SK-N-SH treated with all-trans-retinoic acid at 6 μM for 48 hours (cell line): Measurements from ENCODE around the gene DHX57.

ENCODE experiments used
- ATAC-seq: fragments of 200-7000 bp; cut with Tn5 transposase; 3 replicates; pipeline ENCODE4 v1.9.1; 2020; ENCODE audit warnings: mild to moderate bottlenecking, moderate library complexity
- ARNTL ChIP-seq: fragments of 450-650 bp; formaldehyde crosslinking; IDR thresholded peaks from 2 replicates; pipeline ENCODE4 v1.5.0; 2020; ENCODE audit warnings: low read depth, mild to moderate bottlenecking, moderate library complexity, borderline replicate concordance
- BACH2 ChIP-seq: fragments of 250-450 bp; sonication (Bioruptor Pico); IDR thresholded peaks from 2 replicates; pipeline ENCODE4 v1.9.0; 2021; ENCODE audit warnings: mild to moderate bottlenecking, borderline replicate concordance
- CSDC2 ChIP-seq: fragments of 250-450 bp; sonication (Bioruptor Pico); IDR thresholded peaks from 2 replicates; pipeline ENCODE4 v1.5.0; 2020; ENCODE audit warnings: mild to moderate bottlenecking, moderate library complexity
- ESRRG ChIP-seq: fragments of 250-450 bp; sonication (Bioruptor Pico); IDR thresholded peaks from 2 replicates; pipeline ENCODE4 v1.6.1; 2021; ENCODE audit warnings: mild to moderate bottlenecking
- GLIS3 ChIP-seq: fragments of 250-450 bp; sonication (Bioruptor Pico); IDR thresholded peaks from 2 replicates; pipeline ENCODE4 v1.5.0; 2020; ENCODE audit warnings: mild to moderate bottlenecking, moderate library complexity
- ISL1 ChIP-seq: fragments of 250-450 bp; sonication (Bioruptor Pico); IDR thresholded peaks from 2 replicates; pipeline ENCODE4 v2.1.2; 2022; ENCODE audit warnings: mild to moderate bottlenecking, moderate library complexity
- OSR1 ChIP-seq: fragments of 250-450 bp; sonication (Bioruptor Pico); IDR thresholded peaks from 2 replicates; pipeline ENCODE4 v1.8.0; 2022; ENCODE audit warnings: moderate library complexity, mild to moderate bottlenecking, inconsistent platforms
- PATZ1 ChIP-seq: fragments of 250-450 bp; sonication (Bioruptor Pico); IDR thresholded peaks from 2 replicates; pipeline ENCODE4 v1.8.0; 2020; ENCODE audit warnings: mild to moderate bottlenecking, moderate library complexity, borderline replicate concordance
- POU6F1 ChIP-seq: fragments of 250-450 bp; sonication (Bioruptor Pico); IDR thresholded peaks from 2 replicates; pipeline ENCODE4 v1.8.0; 2021; ENCODE audit warnings: low read depth, mild to moderate bottlenecking, moderate library complexity, borderline replicate concordance
- RARB ChIP-seq: fragments of 250-450 bp; sonication (Bioruptor Pico); IDR thresholded peaks from 2 replicates; pipeline ENCODE4 v1.8.0; 2021; ENCODE audit warnings: mild to moderate bottlenecking, moderate library complexity
- SNAI2 ChIP-seq: fragments of 250-450 bp; sonication (Bioruptor Pico); IDR thresholded peaks from 2 replicates; pipeline ENCODE4 v1.5.0; 2020; ENCODE audit warnings: mild to moderate bottlenecking, moderate library complexity
- TCF4 ChIP-seq: fragments of 250-450 bp; sonication (Bioruptor Pico); IDR thresholded peaks from 2 replicates; pipeline ENCODE4 v1.8.0; 2021; ENCODE audit warnings: mild to moderate bottlenecking, moderate library complexity, borderline replicate concordance
- TOX ChIP-seq: fragments of 250-450 bp; sonication (Bioruptor Pico); IDR thresholded peaks from 2 replicates; pipeline ENCODE4 v1.8.0; 2021; ENCODE audit warnings: mild to moderate bottlenecking, moderate library complexity, borderline replicate concordance
- ZC3H10 ChIP-seq: fragments of 250-450 bp; sonication (Bioruptor Pico); IDR thresholded peaks from 2 replicates; pipeline ENCODE4 v1.5.1; 2021; ENCODE audit warnings: mild to moderate bottlenecking, moderate library complexity
- ZFP3 ChIP-seq: fragments of 250-450 bp; sonication (Bioruptor Pico); IDR thresholded peaks from 2 replicates; pipeline ENCODE4 v1.5.0; 2020; ENCODE audit warnings: mild to moderate bottlenecking, moderate library complexity
- ZFP30 ChIP-seq: fragments of 450-650 bp; formaldehyde crosslinking; IDR thresholded peaks from 2 replicates; pipeline ENCODE4 v1.5.0; 2022; ENCODE audit warnings: mild to moderate bottlenecking, moderate library complexity
- ZNF565 ChIP-seq: fragments of 450-650 bp; formaldehyde crosslinking; conservative IDR thresholded peaks from 2 replicates; pipeline ENCODE4 v1.5.0; 2020; ENCODE audit warnings: low read depth, mild to moderate bottlenecking, moderate library complexity
- ZNF70 ChIP-seq: fragments of 450-650 bp; formaldehyde crosslinking; IDR thresholded peaks from 2 replicates; pipeline ENCODE4 v1.5.0; 2020; ENCODE audit warnings: mild to moderate bottlenecking, moderate library complexity
- ZNF8 ChIP-seq: fragments of 450-650 bp; formaldehyde crosslinking; IDR thresholded peaks from 2 replicates; pipeline ENCODE4 v1.5.0; 2020; ENCODE audit warnings: mild to moderate bottlenecking, moderate library complexity
- TF ChIP-seq, protein P1 (sequence below): fragments of 250-450 bp; sonication (Bioruptor Pico); IDR thresholded peaks from 2 replicates; pipeline ENCODE4 v1.5.1; 2021; ENCODE audit warnings: mild to moderate bottlenecking, moderate library complexity
- TF ChIP-seq, protein P2 (sequence below): fragments of 250-450 bp; sonication (Bioruptor Pico); IDR thresholded peaks from 2 replicates; pipeline ENCODE4 v1.5.1; 2020; ENCODE audit warnings: low read depth, mild to moderate bottlenecking, moderate library complexity

Gene DHX57

GRCh38 chr2:38829971-38830370 lies 45.8 kb downstream of the DHX57 start:
- TF ChIP-seq PATZ1 (CRISPR knock-in tag) (no peak), ZNF70 (CRISPR knock-in tag) (no peak), ZC3H10 (CRISPR knock-in tag) (no peak), GLIS3 (CRISPR knock-in tag) (no peak), TCF4 (CRISPR knock-in tag) (no peak), ISL1 (CRISPR knock-in tag) (no peak), RARB (CRISPR knock-in tag) (no peak), BACH2 (CRISPR knock-in tag) (no peak), POU6F1 (CRISPR knock-in tag) (no peak), ESRRG (CRISPR knock-in tag) (no peak)
- TF ChIP-seq, protein P1, sequence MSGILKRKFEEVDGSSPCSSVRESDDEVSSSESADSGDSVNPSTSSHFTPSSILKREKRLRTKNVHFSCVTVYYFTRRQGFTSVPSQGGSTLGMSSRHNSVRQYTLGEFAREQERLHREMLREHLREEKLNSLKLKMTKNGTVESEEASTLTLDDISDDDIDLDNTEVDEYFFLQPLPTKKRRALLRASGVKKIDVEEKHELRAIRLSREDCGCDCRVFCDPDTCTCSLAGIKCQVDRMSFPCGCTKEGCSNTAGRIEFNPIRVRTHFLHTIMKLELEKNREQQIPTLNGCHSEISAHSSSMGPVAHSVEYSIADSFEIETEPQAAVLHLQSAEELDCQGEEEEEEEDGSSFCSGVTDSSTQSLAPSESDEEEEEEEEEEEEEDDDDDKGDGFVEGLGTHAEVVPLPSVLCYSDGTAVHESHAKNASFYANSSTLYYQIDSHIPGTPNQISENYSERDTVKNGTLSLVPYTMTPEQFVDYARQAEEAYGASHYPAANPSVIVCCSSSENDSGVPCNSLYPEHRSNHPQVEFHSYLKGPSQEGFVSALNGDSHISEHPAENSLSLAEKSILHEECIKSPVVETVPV (CRISPR knock-in tag): no peak
- no peak for ATAC-seq

- TF ChIP-seq ZNF565 (CRISPR knock-in tag) (no peak), PATZ1 (CRISPR knock-in tag) (no peak), ESRRG (CRISPR knock-in tag) (no peak), ZC3H10 (CRISPR knock-in tag) (no peak), ZFP3 (no peak), OSR1 (CRISPR knock-in tag) (no peak), ZNF8 (CRISPR knock-in tag) (no peak), TOX (no peak), CSDC2 (CRISPR knock-in tag) (no peak), POU6F1 (CRISPR knock-in tag) (no peak), SNAI2 (CRISPR knock-in tag) (no peak), BACH2 (CRISPR knock-in tag) (no peak), ISL1 (CRISPR knock-in tag) (no peak), ZFP30 (no peak), ARNTL (CRISPR knock-in tag) (no peak), ZNF70 (CRISPR knock-in tag) (no peak), GLIS3 (CRISPR knock-in tag) (no peak)
- TF ChIP-seq, protein P2, sequence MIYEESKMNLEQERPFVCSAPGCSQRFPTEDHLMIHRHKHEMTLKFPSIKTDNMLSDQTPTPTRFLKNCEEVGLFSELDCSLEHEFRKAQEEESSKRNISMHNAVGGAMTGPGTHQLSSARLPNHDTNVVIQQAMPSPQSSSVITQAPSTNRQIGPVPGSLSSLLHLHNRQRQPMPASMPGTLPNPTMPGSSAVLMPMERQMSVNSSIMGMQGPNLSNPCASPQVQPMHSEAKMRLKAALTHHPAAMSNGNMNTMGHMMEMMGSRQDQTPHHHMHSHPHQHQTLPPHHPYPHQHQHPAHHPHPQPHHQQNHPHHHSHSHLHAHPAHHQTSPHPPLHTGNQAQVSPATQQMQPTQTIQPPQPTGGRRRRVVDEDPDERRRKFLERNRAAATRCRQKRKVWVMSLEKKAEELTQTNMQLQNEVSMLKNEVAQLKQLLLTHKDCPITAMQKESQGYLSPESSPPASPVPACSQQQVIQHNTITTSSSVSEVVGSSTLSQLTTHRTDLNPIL (CRISPR knock-in tag): no peak
- no peak for ATAC-seq
Measured at GRCh38 chr2:38828460-38828859, 47.3 kb downstream of the DHX57 start.
